ENCODE measurements around the gene DBX1.

DNA sequence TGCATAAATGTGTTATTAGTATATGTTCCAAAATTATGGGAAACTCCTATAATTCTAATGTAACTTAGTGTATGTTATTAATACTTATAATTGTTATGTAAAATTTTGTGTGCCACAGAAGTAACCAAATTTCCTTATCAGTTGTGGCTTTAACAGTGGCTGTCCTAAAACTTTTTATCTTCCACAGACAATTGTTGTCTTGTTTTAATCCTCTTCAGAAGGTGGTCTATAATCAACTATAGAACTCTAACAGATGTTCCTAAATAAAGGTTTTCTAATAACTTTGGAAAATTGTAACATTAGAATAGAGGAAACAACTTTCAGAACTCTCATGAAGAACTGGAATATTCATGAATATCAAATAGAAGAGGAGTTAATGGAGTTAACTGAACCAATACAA is 44.4 kb upstream of the DBX1 start:
- no peak for TF ChIP-seq CTCF (IDR thresholded peaks at IDR 0.05)
- no peak for TF ChIP-seq POLR2A (IDR thresholded peaks at IDR 0.05)

Data from thyroid gland (tissue), 4 donors.